Thyroid gland (tissue), 4 donors: ENCODE results near the gene RPH3AL.
"Not testable (repeated sequence)": the region's sequence is repeated elsewhere in the genome, so short reads cannot be mapped to it uniquely, and the experiment has no call there.

ENCODE experiments used
- CTCF ChIP-seq, 6 experiments: fragments of 200-600 bp in 3 of 6; fragments of 450-650 bp in 3 of 6; sonication (generic) in 3 of 6; IDR thresholded peaks; one replicate each; pipeline ENCODE4 v1.5.1; 2016 to 2019; ENCODE audit warnings: antibody characterized with exemption in 6 of 6, mild to moderate bottlenecking in 2 of 6, inconsistent platforms in 1 of 6, moderate library complexity in 1 of 6
- POLR2A ChIP-seq, 2 donors: fragments of 450-650 bp; IDR thresholded peaks; one replicate each; pipeline ENCODE4 v1.6.1; 2017; ENCODE audit warnings: antibody characterized with exemption in 2 of 2, mild to moderate bottlenecking in 2 of 2, moderate library complexity in 1 of 2

DNA sequence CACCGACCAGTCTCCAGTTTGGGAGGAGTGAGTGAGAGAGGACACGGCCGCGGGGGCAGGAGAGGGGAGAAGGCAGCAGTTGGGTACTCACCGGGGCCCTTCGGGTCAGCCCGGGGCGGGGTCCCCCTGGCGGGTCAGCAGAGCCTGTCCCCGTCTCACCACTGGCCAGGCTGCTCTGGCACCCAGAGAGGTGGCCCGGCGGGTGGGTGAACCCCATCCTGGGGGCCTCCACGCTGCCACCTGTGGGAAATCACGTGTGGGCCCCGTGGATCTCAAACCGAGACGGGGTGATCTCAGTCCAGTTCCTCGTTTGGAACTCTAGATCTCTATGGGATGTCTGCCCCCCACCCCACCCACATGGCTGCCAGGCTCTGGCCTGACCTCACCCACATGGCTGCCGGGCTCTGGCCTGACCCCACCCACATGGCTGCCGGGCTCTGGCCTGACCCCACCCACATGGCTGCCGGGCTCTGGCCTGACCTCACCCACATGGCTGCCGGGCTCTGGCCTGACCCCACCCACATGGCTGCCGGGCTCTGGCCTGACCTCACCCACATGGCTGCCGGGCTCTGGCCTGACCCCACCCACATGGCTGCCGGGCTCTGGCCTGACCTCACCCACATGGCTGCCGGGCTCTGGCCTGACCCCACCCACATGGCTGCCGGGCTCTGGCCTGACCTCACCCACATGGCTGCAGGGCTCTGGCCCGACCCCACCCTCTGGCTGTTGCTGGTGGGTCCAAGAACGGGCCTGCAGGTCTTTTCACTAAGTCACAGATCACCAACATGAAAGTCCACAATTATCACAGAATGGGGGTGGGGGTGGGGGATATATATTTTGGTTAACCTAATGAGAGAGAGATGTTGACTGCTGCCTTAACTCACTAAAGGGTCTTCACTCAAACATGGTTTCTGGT is 136.8 kb downstream of the RPH3AL start:
- not testable (repeated sequence) for TF ChIP-seq CTCF, POLR2A (IDR thresholded peaks at IDR 0.05)
